IMR-90 (cell line): ENCODE data around the gene SERPING1.

Experiments used
- BHLHE40 ChIP-seq: fragments of 150-350 bp; IDR thresholded peaks from 2 replicates; pipeline ENCODE4 v1.6.1; 2016; ENCODE audit warnings: mild to moderate bottlenecking, low read depth, low read length
- CEBPB ChIP-seq: IDR thresholded peaks from 2 replicates; pipeline ENCODE4 v1.6.1; 2012; ENCODE audit warnings: low read depth, low read length, improper control_type of control experiment
- CHD1 ChIP-seq: IDR thresholded peaks from 2 replicates; pipeline ENCODE4 v1.6.1; 2012; ENCODE audit warnings: low read depth, low read length, improper control_type of control experiment
- FOS ChIP-seq: fragments of 150-350 bp; IDR thresholded peaks from 2 replicates; pipeline ENCODE4 v1.6.1; 2016; ENCODE audit warnings: low read depth, low read length
- MAFK ChIP-seq: IDR thresholded peaks from 2 replicates; pipeline ENCODE4 v1.6.1; 2012; ENCODE audit warnings: low read depth, low read length, improper control_type of control experiment
- MAZ ChIP-seq: IDR thresholded peaks from 2 replicates; pipeline ENCODE4 v1.6.1; 2012; ENCODE audit warnings: low read depth, mild to moderate bottlenecking, low read length, improper control_type of control experiment, moderate library complexity, borderline replicate concordance
- MXI1 ChIP-seq: IDR thresholded peaks from 2 replicates; pipeline ENCODE4 v1.6.1; 2012; ENCODE audit warnings: low read depth, mild to moderate bottlenecking, low read length, moderate library complexity, borderline replicate concordance
- POLR2A ChIP-seq: IDR thresholded peaks from 2 replicates; pipeline ENCODE4 v1.6.1; 2012; ENCODE audit warnings: mild to moderate bottlenecking, low read depth, low read length
- RAD21 ChIP-seq: IDR thresholded peaks from 2 replicates; pipeline ENCODE4 v1.6.1; 2012; ENCODE audit warnings: low read length, improper control_type of control experiment
- RCOR1 ChIP-seq: IDR thresholded peaks from 2 replicates; pipeline ENCODE4 v1.6.1; 2012; ENCODE audit warnings: mild to moderate bottlenecking, low read length, improper control_type of control experiment; ENCODE audit not compliant: insufficient replicate concordance
- RFX5 ChIP-seq: IDR thresholded peaks from 2 replicates; pipeline ENCODE4 v1.8.0; 2012; ENCODE audit warnings: low read depth, mild to moderate bottlenecking, low read length, moderate library complexity
- TF ChIP-seq, protein P1 (sequence below): conservative IDR thresholded peaks from 2 replicates; pipeline ENCODE4 v1.5.1; 2012; ENCODE audit warnings: mild to moderate bottlenecking, low read depth, low read length, improper control_type of control experiment
- TF ChIP-seq, protein P2 (sequence below): fragments of 150-350 bp; IDR thresholded peaks from 2 replicates; pipeline ENCODE4 v1.6.1; 2017; ENCODE audit warnings: mild to moderate bottlenecking, antibody characterized with exemption, low read length, low read depth
- TF ChIP-seq, protein P3 (sequence below): fragments of 150-350 bp; IDR thresholded peaks from 2 replicates; pipeline ENCODE4 v1.6.1; 2016; ENCODE audit warnings: low read depth, mild to moderate bottlenecking, low read length, moderate library complexity, borderline replicate concordance

DNA sequence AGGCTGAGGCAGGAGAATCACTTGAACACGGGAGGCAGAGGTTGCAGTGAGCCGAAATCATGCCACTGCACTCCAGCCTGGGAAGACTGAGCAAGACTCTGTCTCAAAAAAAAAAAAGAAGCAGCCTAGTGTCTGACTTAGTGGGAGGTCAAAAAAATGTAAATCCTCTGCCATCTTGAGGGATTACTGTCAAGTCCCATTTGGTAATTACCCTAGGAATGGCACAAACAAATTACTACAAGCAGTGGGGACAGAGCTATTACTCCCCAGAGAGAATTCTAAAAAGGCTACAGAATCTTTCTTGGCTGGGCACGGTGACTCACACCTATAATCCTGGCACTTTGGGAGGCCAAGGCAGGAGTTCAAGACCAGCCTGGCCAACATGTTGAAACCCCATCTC, 3.8 kb downstream of the SERPING1 start:
- TF ChIP-seq, protein P1, sequence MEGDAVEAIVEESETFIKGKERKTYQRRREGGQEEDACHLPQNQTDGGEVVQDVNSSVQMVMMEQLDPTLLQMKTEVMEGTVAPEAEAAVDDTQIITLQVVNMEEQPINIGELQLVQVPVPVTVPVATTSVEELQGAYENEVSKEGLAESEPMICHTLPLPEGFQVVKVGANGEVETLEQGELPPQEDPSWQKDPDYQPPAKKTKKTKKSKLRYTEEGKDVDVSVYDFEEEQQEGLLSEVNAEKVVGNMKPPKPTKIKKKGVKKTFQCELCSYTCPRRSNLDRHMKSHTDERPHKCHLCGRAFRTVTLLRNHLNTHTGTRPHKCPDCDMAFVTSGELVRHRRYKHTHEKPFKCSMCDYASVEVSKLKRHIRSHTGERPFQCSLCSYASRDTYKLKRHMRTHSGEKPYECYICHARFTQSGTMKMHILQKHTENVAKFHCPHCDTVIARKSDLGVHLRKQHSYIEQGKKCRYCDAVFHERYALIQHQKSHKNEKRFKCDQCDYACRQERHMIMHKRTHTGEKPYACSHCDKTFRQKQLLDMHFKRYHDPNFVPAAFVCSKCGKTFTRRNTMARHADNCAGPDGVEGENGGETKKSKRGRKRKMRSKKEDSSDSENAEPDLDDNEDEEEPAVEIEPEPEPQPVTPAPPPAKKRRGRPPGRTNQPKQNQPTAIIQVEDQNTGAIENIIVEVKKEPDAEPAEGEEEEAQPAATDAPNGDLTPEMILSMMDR, result no peak
- TF ChIP-seq CEBPB (no peak), POLR2A (no peak), FOS (no peak), RAD21 (no peak), MAZ (no peak), BHLHE40 (no peak), MXI1 (no peak), MAFK (no peak), RCOR1 (no peak), CHD1 (no peak), RFX5 (no peak)
- TF ChIP-seq, protein P2, sequence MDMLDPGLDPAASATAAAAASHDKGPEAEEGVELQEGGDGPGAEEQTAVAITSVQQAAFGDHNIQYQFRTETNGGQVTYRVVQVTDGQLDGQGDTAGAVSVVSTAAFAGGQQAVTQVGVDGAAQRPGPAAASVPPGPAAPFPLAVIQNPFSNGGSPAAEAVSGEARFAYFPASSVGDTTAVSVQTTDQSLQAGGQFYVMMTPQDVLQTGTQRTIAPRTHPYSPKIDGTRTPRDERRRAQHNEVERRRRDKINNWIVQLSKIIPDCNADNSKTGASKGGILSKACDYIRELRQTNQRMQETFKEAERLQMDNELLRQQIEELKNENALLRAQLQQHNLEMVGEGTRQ, result no peak
- TF ChIP-seq, protein P3, sequence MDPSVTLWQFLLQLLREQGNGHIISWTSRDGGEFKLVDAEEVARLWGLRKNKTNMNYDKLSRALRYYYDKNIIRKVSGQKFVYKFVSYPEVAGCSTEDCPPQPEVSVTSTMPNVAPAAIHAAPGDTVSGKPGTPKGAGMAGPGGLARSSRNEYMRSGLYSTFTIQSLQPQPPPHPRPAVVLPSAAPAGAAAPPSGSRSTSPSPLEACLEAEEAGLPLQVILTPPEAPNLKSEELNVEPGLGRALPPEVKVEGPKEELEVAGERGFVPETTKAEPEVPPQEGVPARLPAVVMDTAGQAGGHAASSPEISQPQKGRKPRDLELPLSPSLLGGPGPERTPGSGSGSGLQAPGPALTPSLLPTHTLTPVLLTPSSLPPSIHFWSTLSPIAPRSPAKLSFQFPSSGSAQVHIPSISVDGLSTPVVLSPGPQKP, result no peak
